NB4 (cell line): Measurements from ENCODE around the gene VTCN1.

ENCODE experiments used
- TF ChIP-seq, protein P1 (sequence below): IDR thresholded peaks from one replicate; pipeline ENCODE4 v1.5.1; 2012; ENCODE audit warnings: low read depth, low read length
- TF ChIP-seq, protein P2 (sequence below): IDR thresholded peaks from 2 replicates; pipeline ENCODE4 v1.6.1; 2011; ENCODE audit warnings: low read depth, low read length

DNA sequence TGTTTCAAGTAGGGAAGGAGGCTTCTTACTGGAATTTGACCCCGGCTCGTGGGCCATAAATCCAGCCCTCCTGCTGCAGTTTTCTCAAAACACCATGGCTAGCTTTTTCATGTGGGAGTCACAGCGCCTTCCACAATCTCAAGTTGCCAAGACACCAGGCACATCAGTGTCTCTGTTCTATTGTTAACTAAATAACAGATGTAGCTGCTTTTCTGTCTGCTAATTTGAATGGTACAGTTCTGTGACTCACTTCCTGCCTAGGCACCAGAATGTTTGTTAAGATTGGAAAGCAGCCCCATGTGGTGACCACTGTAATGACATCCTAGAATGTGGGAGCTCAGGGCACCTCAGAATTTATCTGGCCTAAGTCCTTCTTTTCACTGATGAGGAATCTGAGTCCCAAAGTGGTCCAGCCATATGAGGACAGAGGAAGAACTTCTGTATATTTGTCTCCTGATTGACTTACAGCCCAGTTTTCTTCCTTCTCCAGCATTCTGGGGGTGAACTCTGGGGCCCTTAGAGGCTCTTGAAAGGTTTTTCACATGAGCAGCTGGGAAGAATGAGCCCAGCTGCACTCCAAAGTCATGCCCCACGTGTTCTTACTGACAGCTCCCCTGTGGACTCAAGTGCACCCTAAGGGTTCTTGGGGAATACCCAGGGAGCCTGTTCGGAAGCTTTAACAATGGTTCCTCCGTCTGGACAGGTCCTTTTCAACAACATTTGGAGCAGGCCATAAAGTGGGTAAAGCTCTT, 116.7 kb downstream of the VTCN1 start:
- TF ChIP-seq, protein P1, sequence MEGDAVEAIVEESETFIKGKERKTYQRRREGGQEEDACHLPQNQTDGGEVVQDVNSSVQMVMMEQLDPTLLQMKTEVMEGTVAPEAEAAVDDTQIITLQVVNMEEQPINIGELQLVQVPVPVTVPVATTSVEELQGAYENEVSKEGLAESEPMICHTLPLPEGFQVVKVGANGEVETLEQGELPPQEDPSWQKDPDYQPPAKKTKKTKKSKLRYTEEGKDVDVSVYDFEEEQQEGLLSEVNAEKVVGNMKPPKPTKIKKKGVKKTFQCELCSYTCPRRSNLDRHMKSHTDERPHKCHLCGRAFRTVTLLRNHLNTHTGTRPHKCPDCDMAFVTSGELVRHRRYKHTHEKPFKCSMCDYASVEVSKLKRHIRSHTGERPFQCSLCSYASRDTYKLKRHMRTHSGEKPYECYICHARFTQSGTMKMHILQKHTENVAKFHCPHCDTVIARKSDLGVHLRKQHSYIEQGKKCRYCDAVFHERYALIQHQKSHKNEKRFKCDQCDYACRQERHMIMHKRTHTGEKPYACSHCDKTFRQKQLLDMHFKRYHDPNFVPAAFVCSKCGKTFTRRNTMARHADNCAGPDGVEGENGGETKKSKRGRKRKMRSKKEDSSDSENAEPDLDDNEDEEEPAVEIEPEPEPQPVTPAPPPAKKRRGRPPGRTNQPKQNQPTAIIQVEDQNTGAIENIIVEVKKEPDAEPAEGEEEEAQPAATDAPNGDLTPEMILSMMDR = no peak
- TF ChIP-seq, protein P2, sequence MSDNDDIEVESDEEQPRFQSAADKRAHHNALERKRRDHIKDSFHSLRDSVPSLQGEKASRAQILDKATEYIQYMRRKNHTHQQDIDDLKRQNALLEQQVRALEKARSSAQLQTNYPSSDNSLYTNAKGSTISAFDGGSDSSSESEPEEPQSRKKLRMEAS = no peak
